Effector memory CD4-positive, alpha-beta T cell (primary cell): Measurements from ENCODE around the gene KRTAP2-2.

ENCODE experiments used
- DNase-seq, 3 donors: peaks; one replicate each; pipeline ENCODE4 v3.0.0-alpha.2; 2020
- H3K27ac ChIP-seq: 2 replicates; pipeline ENCODE4 v1.7.0; 2013; ENCODE audit warnings: mild to moderate bottlenecking, low read length, moderate library complexity; ENCODE audit not compliant: insufficient read depth, poor library complexity, severe bottlenecking
- H3K27me3 ChIP-seq: replicated peaks from 2 replicates; pipeline ENCODE4 v1.7.0; 2013; ENCODE audit warnings: mild to moderate bottlenecking, low read length; ENCODE audit not compliant: insufficient read depth, control insufficient read depth, poor library complexity, severe bottlenecking
- H3K36me3 ChIP-seq: 2 replicates; pipeline ENCODE4 v1.7.0; 2013; ENCODE audit warnings: mild to moderate bottlenecking, low read length, moderate library complexity; ENCODE audit not compliant: control insufficient read depth, insufficient read depth
- H3K4me1 ChIP-seq: 2 replicates; pipeline ENCODE4 v1.7.0; 2013; ENCODE audit warnings: low read length, mild to moderate bottlenecking; ENCODE audit not compliant: control insufficient read depth, insufficient read depth, poor library complexity, severe bottlenecking
- H3K4me3 ChIP-seq: 2 replicates; pipeline ENCODE4 v1.7.0; 2013; ENCODE audit warnings: low read length, low read depth, mild to moderate bottlenecking; ENCODE audit not compliant: insufficient read depth, poor library complexity, severe bottlenecking
- H3K9me3 ChIP-seq: 2 replicates; pipeline ENCODE4 v1.7.0; 2013; ENCODE audit warnings: mild to moderate bottlenecking, low read length, moderate library complexity; ENCODE audit not compliant: control insufficient read depth

KRTAP2-2 gene

GRCh38 chr17:41026715-41027471 lies 28.1 kb downstream of the KRTAP2-2 start, which contains the start of gene KRTAP1-5:
TSS of gene KRTAP1-5 (minus strand) at chr17:41027208. CDS start at chr17:41027155, 53 bp downstream.
- Histone ChIP-seq H3K9me3 (no peaks in the 10 kb centered on the region), H3K4me3 (no peak within 1 kb of the TSS), H3K27me3 (no peaks in the 10 kb centered on the region), H3K27ac (no peak within 1 kb of the TSS), H3K36me3 (no peaks in the 10 kb centered on the region), H3K4me1 (no peaks in the 10 kb centered on the region)
- DNase-seq: no peak

- Histone ChIP-seq H3K4me3 (no peak overlapping the region), H3K4me1 (no peaks in the 10 kb centered on the region), H3K9me3 (no peaks in the 10 kb centered on the region), H3K27me3 (no peaks in the 10 kb centered on the region), H3K27ac (no peak overlapping the region), H3K36me3 (no peaks in the 10 kb centered on the region)
- no peak for DNase-seq
Observed at GRCh38 chr17:41024697-41025096, 30.3 kb downstream of the KRTAP2-2 start.

- no peak for DNase-seq
- Histone ChIP-seq H3K36me3 (no peaks in the 10 kb centered on the region), H3K27ac (no peak overlapping the region), H3K27me3 (no peaks in the 10 kb centered on the region), H3K9me3 (no peaks in the 10 kb centered on the region), H3K4me1 (no peaks in the 10 kb centered on the region), H3K4me3 (no peak overlapping the region)
Observed at GRCh38 chr17:41020336-41020735, 34.7 kb downstream of the KRTAP2-2 start.

GRCh38 chr17:41019415-41019814 lies 35.6 kb downstream of the KRTAP2-2 start:
- H3K4me1 ChIP-seq: no peaks in the 10 kb centered on the region
- H3K9me3 ChIP-seq: no peaks in the 10 kb centered on the region
- no peaks in the 10 kb centered on the region for H3K27me3 ChIP-seq
- no peak overlapping the region for H3K4me3 ChIP-seq
- no peaks in the 10 kb centered on the region for H3K36me3 ChIP-seq
- no peak for DNase-seq
- H3K27ac ChIP-seq: no peak overlapping the region

DNA sequence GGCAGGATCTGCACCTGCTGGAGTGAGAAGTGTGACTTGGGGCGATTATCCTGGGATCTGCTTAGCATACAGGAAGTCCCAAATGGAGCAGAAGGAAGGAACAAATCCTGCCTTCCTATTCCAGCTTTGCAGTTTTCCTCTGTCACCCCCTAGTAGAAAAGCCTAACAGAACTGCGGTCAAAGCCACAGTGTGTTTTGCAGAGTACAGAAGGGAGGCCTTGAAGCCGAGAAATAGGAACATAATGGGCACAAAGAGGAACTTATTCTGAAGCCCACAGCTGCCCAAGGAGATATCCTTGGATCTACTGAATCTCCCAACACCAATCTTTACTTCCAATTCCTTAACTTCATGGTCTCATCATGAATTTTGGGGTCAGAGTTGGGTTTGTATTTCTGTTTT lies 36.5 kb downstream of the KRTAP2-2 start:
- H3K4me3 ChIP-seq: no peak overlapping the region
- no peaks in the 10 kb centered on the region for H3K36me3 ChIP-seq
- DNase-seq: no peak
- no peak overlapping the region for H3K27ac ChIP-seq
- H3K9me3 ChIP-seq: no peaks in the 10 kb centered on the region
- H3K4me1 ChIP-seq: no peaks in the 10 kb centered on the region
- H3K27me3 ChIP-seq: no peaks in the 10 kb centered on the region

DNA sequence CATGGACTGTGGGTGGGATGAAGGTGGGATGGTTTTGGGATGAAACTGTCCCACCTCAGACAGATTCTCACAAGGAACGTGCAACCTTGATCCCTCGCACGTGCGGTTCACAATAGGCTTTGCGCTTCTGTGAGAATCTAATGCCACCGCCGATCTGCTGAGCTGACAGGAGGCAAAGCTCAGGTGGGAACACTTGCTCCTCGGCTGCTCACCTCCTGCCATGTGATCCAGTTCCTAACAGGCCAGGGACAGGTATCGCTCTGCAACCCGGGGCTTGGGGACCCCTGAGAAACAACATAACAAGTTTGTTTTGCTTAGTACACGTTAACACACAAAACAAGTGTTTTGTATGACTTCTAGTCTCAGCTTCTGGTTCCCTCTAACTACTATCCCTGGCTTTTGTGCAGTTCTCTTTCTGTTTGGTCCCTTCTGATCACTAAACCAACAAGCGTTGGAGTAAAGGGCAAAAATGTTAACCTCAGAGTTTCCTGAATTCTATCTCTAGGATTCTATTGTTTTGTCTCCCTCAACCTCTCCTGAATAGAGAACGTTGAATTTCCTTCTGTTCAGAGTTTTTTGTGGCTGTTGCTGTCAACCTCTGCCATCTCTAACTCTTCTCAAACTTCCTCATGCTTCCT lies 38.3 kb downstream of the KRTAP2-2 start:
- H3K27me3 ChIP-seq: no peaks in the 10 kb centered on the region
- H3K9me3 ChIP-seq: no peaks in the 10 kb centered on the region
- H3K36me3 ChIP-seq: no peaks in the 10 kb centered on the region
- no peaks in the 10 kb centered on the region for H3K4me1 ChIP-seq
- no peak for DNase-seq
- H3K27ac ChIP-seq: no peak overlapping the region
- H3K4me3 ChIP-seq: no peak overlapping the region

DNA sequence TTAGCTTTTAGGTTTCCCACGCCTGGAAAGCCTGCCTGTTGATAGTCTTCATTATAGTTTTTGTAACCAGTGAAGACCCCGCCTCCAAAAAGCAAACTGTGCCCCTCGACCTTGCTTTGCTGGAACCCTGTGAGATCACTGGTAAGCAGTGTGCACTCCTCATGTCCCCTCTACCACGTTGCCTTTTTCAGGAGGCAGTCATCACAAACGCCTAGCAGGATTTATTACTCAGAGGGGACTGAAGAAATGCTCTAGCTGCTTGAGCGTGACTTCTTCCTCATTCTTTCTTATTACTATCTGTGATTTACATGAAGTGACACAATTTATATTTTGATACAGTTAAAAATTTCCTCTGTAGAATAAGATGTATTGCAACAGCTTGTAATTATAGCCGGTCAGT lies 39.6 kb downstream of the KRTAP2-2 start:
- no peak for DNase-seq
- Histone ChIP-seq H3K4me1 (no peaks in the 10 kb centered on the region), H3K4me3 (no peak overlapping the region), H3K9me3 (no peaks in the 10 kb centered on the region), H3K36me3 (no peaks in the 10 kb centered on the region), H3K27me3 (no peaks in the 10 kb centered on the region), H3K27ac (no peak overlapping the region)

DNA sequence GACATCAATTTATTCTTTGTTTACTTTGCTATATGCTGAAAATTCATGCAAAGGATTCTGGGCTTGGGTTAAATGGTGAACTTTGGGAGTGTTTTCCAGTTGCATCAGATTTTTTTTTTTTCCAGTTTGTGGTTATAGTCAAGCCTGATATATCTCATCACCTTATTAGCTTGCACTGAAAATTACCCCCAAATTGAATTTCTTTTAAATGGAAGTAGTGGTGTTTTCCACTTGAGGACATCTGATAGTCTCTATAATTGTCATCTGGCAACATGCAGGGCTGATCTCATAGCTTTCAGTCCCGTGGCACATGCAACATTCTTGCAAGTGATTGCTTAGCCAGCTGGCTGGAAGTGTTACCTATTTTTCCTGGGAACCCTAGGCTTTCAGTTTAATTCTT lies 41.4 kb downstream of the KRTAP2-2 start:
- H3K9me3 ChIP-seq: no peaks in the 10 kb centered on the region
- no peak overlapping the region for H3K27ac ChIP-seq
- no peaks in the 10 kb centered on the region for H3K27me3 ChIP-seq
- no peak for DNase-seq
- no peaks in the 10 kb centered on the region for H3K36me3 ChIP-seq
- H3K4me1 ChIP-seq: no peaks in the 10 kb centered on the region
- H3K4me3 ChIP-seq: no peak overlapping the region

DNA sequence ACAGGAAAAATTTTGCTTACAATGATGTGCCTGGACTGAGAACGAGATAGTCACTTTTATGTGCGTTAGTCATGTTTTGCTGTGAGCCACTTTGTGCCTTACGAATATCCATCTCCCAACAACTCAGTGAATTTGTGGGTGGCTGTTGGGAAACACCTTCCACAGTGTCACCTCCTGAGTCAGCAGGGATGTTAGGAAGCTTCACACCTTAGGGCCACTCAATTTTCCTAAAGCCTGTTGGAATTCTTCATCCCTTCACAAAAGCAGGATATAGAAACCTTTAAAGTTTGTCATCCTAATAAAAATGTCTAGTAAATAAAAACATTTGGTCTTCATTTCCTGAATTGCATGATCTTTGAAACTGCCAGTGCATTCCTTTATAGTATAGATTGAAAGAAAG lies 41.8 kb downstream of the KRTAP2-2 start:
- Histone ChIP-seq H3K4me1 (no peaks in the 10 kb centered on the region), H3K36me3 (no peaks in the 10 kb centered on the region), H3K27me3 (no peaks in the 10 kb centered on the region), H3K4me3 (no peak overlapping the region), H3K27ac (no peak overlapping the region), H3K9me3 (no peaks in the 10 kb centered on the region)
- no peak for DNase-seq

- Histone ChIP-seq H3K4me1 (no peaks in the 10 kb centered on the region), H3K27me3 (no peaks in the 10 kb centered on the region), H3K4me3 (no peak overlapping the region), H3K27ac (no peak overlapping the region), H3K9me3 (no peaks in the 10 kb centered on the region), H3K36me3 (no peaks in the 10 kb centered on the region)
- DNase-seq: no peak
Observed at GRCh38 chr17:41012326-41013120, 42.5 kb downstream of the KRTAP2-2 start.
